SK-N-MC (cell line): Measurements from ENCODE around the gene WDR6.
"Not testable (repeated sequence)": the region's sequence is repeated elsewhere in the genome, so short reads cannot be mapped to it uniquely, and the experiment has no call there.

Experiments
- DNase-seq: peaks from one replicate; pipeline ENCODE4 v3.0.0-alpha.2; 2011; ENCODE audit warnings: low read depth, low spot score
- H3K27ac ChIP-seq: fragments of 200-600 bp; sonication (generic); 2 replicates; pipeline ENCODE4 v1.5.1; 2016; ENCODE audit warnings: mixed run types
- H3K36me3 ChIP-seq: fragments of 200-600 bp; sonication (generic); 2 replicates; pipeline ENCODE4 v1.6.1; 2017; ENCODE audit warnings: antibody characterized with exemption, low read length, mixed read lengths; ENCODE audit not compliant: insufficient read depth
- H3K4me3 ChIP-seq: fragments of 200-600 bp; sonication (generic); 2 replicates; pipeline ENCODE4 v1.5.1; 2016
- H3K9ac ChIP-seq: fragments of 200-600 bp; sonication (generic); 2 replicates; pipeline ENCODE4 v1.8.0; 2017; ENCODE audit warnings: mixed run types, mixed read lengths; ENCODE audit not compliant: insufficient read length
- H3K9me3 ChIP-seq: fragments of 200-600 bp; sonication (generic); 2 replicates; pipeline ENCODE4 v1.6.1; 2017; ENCODE audit warnings: low read depth, mild to moderate bottlenecking, antibody characterized with exemption, low read length, moderate library complexity, mixed read lengths
- EZH2 ChIP-seq: fragments of 200-600 bp; sonication (generic); IDR thresholded peaks from one replicate; pipeline ENCODE4 v1.6.1; 2017; ENCODE audit warnings: antibody characterized with exemption
- FOXP2 ChIP-seq: optimal IDR thresholded peaks from 2 replicates; pipeline ENCODE3; 2011; ENCODE audit warnings: mild to moderate bottlenecking, moderate library complexity; ENCODE audit not compliant: insufficient read depth; ENCODE audit errors: extremely low read length, control extremely low read depth
- POLR2AphosphoS5 ChIP-seq: IDR thresholded peaks from 2 replicates; pipeline ENCODE4 v1.6.1; 2012; ENCODE audit warnings: mild to moderate bottlenecking, low read depth, low read length, borderline replicate concordance

The WDR6 gene

GRCh38 chr3:49007771-49008528 is 759 bp downstream of the WDR6 start:
- Histone ChIP-seq H3K9me3 (no peaks in the 10 kb centered on the region), H3K9ac (peak overlapping the region; percentile 90), H3K4me3 (peak overlapping the region; percentile 84), H3K27ac (peak overlapping the region; percentile 85), H3K36me3 (no peaks in the 10 kb centered on the region)
- TF ChIP-seq FOXP2 = no peak
- TF ChIP-seq POLR2AphosphoS5 = no peak
- no peak for TF ChIP-seq EZH2
- DNase-seq = no peak

GRCh38 chr3:49008627-49009026 is 1.4 kb downstream of the WDR6 start:
- DNase-seq, H3K9ac ChIP-seq, H3K9me3 ChIP-seq, H3K27ac ChIP-seq, H3K36me3 ChIP-seq, H3K4me3 ChIP-seq: not testable (repeated sequence)

- no peak for DNase-seq
- no peak overlapping the region for H3K4me3 ChIP-seq
- TF ChIP-seq EZH2 = no peak
- no peak for TF ChIP-seq POLR2AphosphoS5
- no peak for TF ChIP-seq FOXP2
- H3K36me3 ChIP-seq = no peaks in the 10 kb centered on the region
- H3K27ac ChIP-seq = no peak overlapping the region
- no peak overlapping the region for H3K9ac ChIP-seq
- no peaks in the 10 kb centered on the region for H3K9me3 ChIP-seq
These were observed 2.2 kb downstream of the WDR6 start for GRCh38 chr3:49009396-49009795.

GRCh38 chr3:49012441-49013017 is 5.3 kb downstream of the WDR6 start:
- no peaks in the 10 kb centered on the region for H3K9me3 ChIP-seq
- no peak for DNase-seq
- no peak overlapping the region for H3K9ac ChIP-seq
- TF ChIP-seq EZH2 (no peak), FOXP2 (no peak), POLR2AphosphoS5 (no peak)
- no peak overlapping the region for H3K27ac ChIP-seq
- no peaks in the 10 kb centered on the region for H3K36me3 ChIP-seq
- no peak overlapping the region for H3K4me3 ChIP-seq

- H3K27ac ChIP-seq = no peak overlapping the region
- no peaks in the 10 kb centered on the region for H3K9me3 ChIP-seq
- no peak overlapping the region for H3K4me3 ChIP-seq
- DNase-seq = no peak
- no peaks in the 10 kb centered on the region for H3K36me3 ChIP-seq
- no peak overlapping the region for H3K9ac ChIP-seq
- TF ChIP-seq EZH2 (no peak), FOXP2 (no peak), POLR2AphosphoS5 (no peak)
These were observed 6.0 kb downstream of the WDR6 start for GRCh38 chr3:49013113-49013737.

- no peaks in the 10 kb centered on the region for H3K36me3 ChIP-seq
- H3K4me3 ChIP-seq = no peak overlapping the region
- TF ChIP-seq EZH2 = no peak
- no peak for TF ChIP-seq POLR2AphosphoS5
- TF ChIP-seq FOXP2 = no peak
- DNase-seq = no peak
- no peak overlapping the region for H3K27ac ChIP-seq
- no peak overlapping the region for H3K9ac ChIP-seq
- no peaks in the 10 kb centered on the region for H3K9me3 ChIP-seq
These were observed 6.8 kb downstream of the WDR6 start for GRCh38 chr3:49013738-49014660.

GRCh38 chr3:49015072-49015471 is 7.9 kb downstream of the WDR6 start:
- no peak for DNase-seq
- H3K27ac ChIP-seq = no peak overlapping the region
- no peak overlapping the region for H3K4me3 ChIP-seq
- no peaks in the 10 kb centered on the region for H3K9me3 ChIP-seq
- TF ChIP-seq POLR2AphosphoS5 (no peak), FOXP2 (no peak), EZH2 (no peak)
- H3K9ac ChIP-seq = no peak overlapping the region
- H3K36me3 ChIP-seq = no peaks in the 10 kb centered on the region

GRCh38 chr3:49015765-49016164 is 8.6 kb downstream of the WDR6 start:
- no peak for DNase-seq
- H3K27ac ChIP-seq = no peak overlapping the region
- H3K9ac ChIP-seq = no peak overlapping the region
- no peaks in the 10 kb centered on the region for H3K9me3 ChIP-seq
- H3K4me3 ChIP-seq = no peak overlapping the region
- no peaks in the 10 kb centered on the region for H3K36me3 ChIP-seq
- TF ChIP-seq EZH2 = no peak
- TF ChIP-seq FOXP2 = no peak
- TF ChIP-seq POLR2AphosphoS5 = no peak
